OCI-LY7 (cell line): Measurements from ENCODE around the gene PLEKHH2.

Experiments used
- CTCF ChIP-seq: fragments of 200-600 bp; sonication (generic); conservative IDR thresholded peaks from 2 replicates; pipeline ENCODE4 v1.5.1; 2014; ENCODE audit warnings: mild to moderate bottlenecking, antibody characterized with exemption, low read length, moderate library complexity, mixed read lengths
- EZH2phosphoT487 ChIP-seq: fragments of 200-600 bp; sonication (generic); IDR thresholded peaks from 2 replicates; pipeline ENCODE4 v1.6.1; 2018; ENCODE audit warnings: low read depth, borderline replicate concordance, mild to moderate bottlenecking, mixed run types, antibody characterized with exemption, low read length, moderate library complexity, mixed read lengths

GRCh38 chr2:43699761-43700160 is 62.7 kb downstream of the PLEKHH2 start:
- TF ChIP-seq CTCF: no peak
- TF ChIP-seq EZH2phosphoT487: no peak
